Measurements from ENCODE around the gene TEKTIP1.

GRCh38 chr19:3534375-3535234, 4.4 kb upstream of the TEKTIP1 start:
- TF ChIP-seq CTCF (IDR thresholded peaks at IDR 0.05; ENCODE audit: low read depth, low read length) (no peak), EZH2phosphoT487 (IDR thresholded peaks at IDR 0.05; ENCODE audit: low read depth) (no peak)
